SK-N-SH treated with all-trans-retinoic acid at 6 μM for 48 hours (cell line): Measurements from ENCODE around the gene PNMA5.
"Not testable (repeated sequence)": the region's sequence is repeated elsewhere in the genome, so short reads cannot be mapped to it uniquely, and the experiment has no call there.

ENCODE experiments used
- BACH2 ChIP-seq: fragments of 250-450 bp; sonication (Bioruptor Pico); IDR thresholded peaks from 2 replicates; pipeline ENCODE4 v1.9.0; 2021; ENCODE audit warnings: mild to moderate bottlenecking, borderline replicate concordance
- RARB ChIP-seq: fragments of 250-450 bp; sonication (Bioruptor Pico); IDR thresholded peaks from 2 replicates; pipeline ENCODE4 v1.8.0; 2021; ENCODE audit warnings: mild to moderate bottlenecking, moderate library complexity
- SNAI2 ChIP-seq: fragments of 250-450 bp; sonication (Bioruptor Pico); IDR thresholded peaks from 2 replicates; pipeline ENCODE4 v1.5.0; 2020; ENCODE audit warnings: mild to moderate bottlenecking, moderate library complexity
- ZFP3 ChIP-seq: fragments of 250-450 bp; sonication (Bioruptor Pico); IDR thresholded peaks from 2 replicates; pipeline ENCODE4 v1.5.0; 2020; ENCODE audit warnings: mild to moderate bottlenecking, moderate library complexity
- ZNF8 ChIP-seq: fragments of 450-650 bp; formaldehyde crosslinking; IDR thresholded peaks from 2 replicates; pipeline ENCODE4 v1.5.0; 2020; ENCODE audit warnings: mild to moderate bottlenecking, moderate library complexity
- TF ChIP-seq, protein P1 (sequence below): fragments of 250-450 bp; sonication (Bioruptor Pico); IDR thresholded peaks from 2 replicates; pipeline ENCODE4 v1.8.0; 2021; ENCODE audit warnings: low read depth, mild to moderate bottlenecking, moderate library complexity, borderline replicate concordance

DNA sequence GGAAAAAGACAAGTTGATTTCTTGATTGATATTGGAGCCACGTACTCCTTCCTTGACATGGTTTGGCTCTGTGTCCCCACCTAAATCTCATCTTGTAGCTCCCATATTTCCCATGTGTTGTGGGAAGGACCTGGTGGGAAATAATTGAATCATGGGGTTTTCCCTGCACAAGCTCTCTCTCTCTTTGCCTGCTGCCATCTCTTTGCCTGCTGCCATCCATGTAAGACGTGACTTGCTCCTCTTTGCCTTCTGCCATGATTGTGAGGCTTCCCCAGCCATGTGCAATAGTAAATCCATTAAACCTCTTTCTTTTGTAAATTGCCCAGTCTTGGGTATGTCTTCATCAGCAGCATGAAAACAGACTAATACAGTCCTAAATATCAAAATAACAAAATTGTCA lies 8.3 kb upstream of the PNMA5 start:
- not testable (repeated sequence) for TF ChIP-seq ZFP3 (CRISPR knock-in tag); RARB; ZNF8 (CRISPR knock-in tag); BACH2 (CRISPR knock-in tag); SNAI2 (CRISPR knock-in tag)
- TF ChIP-seq, protein P1, sequence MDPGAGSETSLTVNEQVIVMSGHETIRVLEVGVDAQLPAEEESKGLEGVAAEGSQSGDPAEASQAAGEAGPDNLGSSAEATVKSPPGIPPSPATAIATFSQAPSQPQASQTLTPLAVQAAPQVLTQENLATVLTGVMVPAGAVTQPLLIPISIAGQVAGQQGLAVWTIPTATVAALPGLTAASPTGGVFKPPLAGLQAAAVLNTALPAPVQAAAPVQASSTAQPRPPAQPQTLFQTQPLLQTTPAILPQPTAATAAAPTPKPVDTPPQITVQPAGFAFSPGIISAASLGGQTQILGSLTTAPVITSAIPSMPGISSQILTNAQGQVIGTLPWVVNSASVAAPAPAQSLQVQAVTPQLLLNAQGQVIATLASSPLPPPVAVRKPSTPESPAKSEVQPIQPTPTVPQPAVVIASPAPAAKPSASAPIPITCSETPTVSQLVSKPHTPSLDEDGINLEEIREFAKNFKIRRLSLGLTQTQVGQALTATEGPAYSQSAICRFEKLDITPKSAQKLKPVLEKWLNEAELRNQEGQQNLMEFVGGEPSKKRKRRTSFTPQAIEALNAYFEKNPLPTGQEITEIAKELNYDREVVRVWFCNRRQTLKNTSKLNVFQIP (CRISPR knock-in tag), result not testable (repeated sequence)
